CD4-positive, alpha-beta T cell treated with Interleukin-6 at 100 ng/mL for 8 hours (primary cell): ENCODE data around the gene ATP2B1.

Experiments
- DNase-seq: peaks from one replicate; pipeline ENCODE4 v3.0.0-alpha.2; 2020; ENCODE audit warnings: mixed read lengths, low spot score

ATP2B1 gene

DNA sequence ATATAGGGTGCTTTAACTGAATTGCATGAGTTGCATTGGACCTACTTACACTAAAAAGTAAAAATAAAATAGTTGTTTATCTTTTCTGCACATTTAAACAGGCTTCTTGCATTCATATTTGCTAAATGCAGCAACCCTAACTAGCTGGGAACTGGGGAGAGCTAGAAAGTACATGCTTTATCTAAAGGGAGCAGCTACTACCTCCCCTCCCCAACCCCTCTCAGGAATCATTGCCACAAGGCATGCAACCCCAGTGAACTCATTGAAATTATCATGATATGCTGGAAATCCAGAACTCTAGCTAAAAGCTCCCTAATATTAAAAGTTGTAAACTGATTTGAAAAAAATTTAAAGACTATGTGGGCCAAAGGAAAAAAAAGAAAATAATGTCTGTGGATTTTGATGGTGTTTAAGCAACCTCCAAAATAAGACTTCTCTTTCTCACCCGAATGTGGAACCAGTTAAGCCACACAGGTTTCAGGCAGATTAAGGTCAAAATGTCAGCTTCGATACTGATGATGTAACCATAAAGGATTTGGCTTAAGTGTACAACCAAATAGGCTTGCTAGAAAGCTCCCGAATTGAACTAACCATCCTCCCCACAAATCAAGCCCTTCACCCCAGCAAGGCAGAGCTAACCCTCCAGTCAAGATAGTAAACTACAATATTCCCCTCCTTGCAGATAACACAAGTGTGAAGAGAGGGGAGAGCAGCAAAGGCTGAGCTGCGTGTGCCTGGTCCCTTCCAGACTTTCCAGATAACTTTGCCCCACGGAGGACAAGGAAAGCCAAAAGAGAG, 169.0 kb downstream of the ATP2B1 start:
- no peak for DNase-seq

GRCh38 chr12:89538897-89539296, 169.7 kb downstream of the ATP2B1 start:
- no peak for DNase-seq
